Thymus (tissue), 11 donors: ENCODE data around the gene MYL10. TPM values are rescaled to one million over a fixed set of nuclear protein-coding genes. Genes with fewer than 3 reads are reported as not detected.

Experiments used
- DNase-seq, 9 donors: peaks; one replicate each; pipeline ENCODE4 v3.0.0-alpha.2; 2013; ENCODE audit warnings: low spot score in 9 of 9, low read depth in 6 of 9, missing footprints in 1 of 9
- H3K27ac ChIP-seq, 2 donors: one replicate each; pipeline ENCODE4 v1.5.1; 2013; ENCODE audit warnings: control low read depth in 1 of 2, low read depth in 1 of 2, low read length in 1 of 2, mild to moderate bottlenecking in 1 of 2, moderate library complexity in 1 of 2
- H3K27me3 ChIP-seq, 2 donors: one replicate each; pipeline ENCODE4 v1.5.1; 2013; ENCODE audit warnings: low read length in 1 of 2; ENCODE audit not compliant: control insufficient read depth in 2 of 2, insufficient read depth in 1 of 2
- H3K36me3 ChIP-seq, 2 donors: one replicate each; pipeline ENCODE4 v1.5.1; 2013; ENCODE audit warnings: low read length in 1 of 2, mild to moderate bottlenecking in 1 of 2, moderate library complexity in 1 of 2; ENCODE audit not compliant: control insufficient read depth in 2 of 2, insufficient read depth in 2 of 2
- H3K4me1 ChIP-seq, 2 donors: one replicate each; pipeline ENCODE4 v1.5.1; 2013; ENCODE audit warnings: low read length in 2 of 2; ENCODE audit not compliant: control insufficient read depth in 2 of 2, insufficient read depth in 2 of 2
- H3K4me3 ChIP-seq, 2 donors: one replicate each; pipeline ENCODE4 v1.5.1; 2013; ENCODE audit warnings: low read length in 2 of 2, control low read depth in 1 of 2, mild to moderate bottlenecking in 1 of 2
- H3K9me3 ChIP-seq, 2 donors: one replicate each; pipeline ENCODE4 v1.5.1; 2013; ENCODE audit warnings: low read length in 1 of 2, mild to moderate bottlenecking in 1 of 2; ENCODE audit not compliant: control insufficient read depth in 2 of 2, insufficient read depth in 1 of 2
- WGBS: extraction: QIAGEN DNeasy Blood & Tissue Kit; methylation state at CpG from one replicate; pipeline ENCODE4 v1.1.7; 2013; 5-methylcytosine and 5-hydroxymethylcytosine counted together
- polyA plus RNA-seq: library from polyadenylated mRNA; stranded (reverse); fragments of 200-250 nt; gene quantifications from one replicate; pipeline ENCODE4 v1.2.3, GENCODE V29; 2013
- total RNA-seq: library from RNA; stranded (reverse); fragments of 120-200 nt; gene quantifications from one replicate; pipeline ENCODE4 v1.2.4, GENCODE V29; 2013
- donor health status: healthy.

MYL10 gene
- total and polyA plus RNA-seq, 2 donors = 0.32 TPM; not detected in 1

DNA sequence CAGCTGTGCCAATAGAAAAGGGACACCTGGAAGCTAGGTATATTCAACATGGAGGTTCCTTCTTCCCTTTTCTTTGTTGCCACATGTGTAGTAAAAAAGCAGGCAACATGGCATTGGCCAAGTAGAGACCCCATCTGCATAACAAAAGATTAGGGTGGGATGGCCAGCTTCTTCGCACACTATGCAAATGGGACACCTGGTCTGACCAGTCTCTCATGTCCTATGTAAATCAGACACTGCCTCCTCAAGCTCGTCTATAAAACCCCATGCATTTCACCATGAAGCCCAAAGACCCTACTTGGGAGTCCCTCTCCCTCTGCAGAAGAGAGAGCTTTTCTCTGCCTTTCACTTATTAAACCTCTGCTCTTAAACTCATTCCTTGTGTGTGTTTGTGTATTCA is 53.9 kb downstream of the MYL10 start:
- DNase-seq = no peak
- H3K4me1 ChIP-seq = no peaks in the 10 kb centered on the region
- H3K27me3 ChIP-seq = no peaks in the 10 kb centered on the region

DNA sequence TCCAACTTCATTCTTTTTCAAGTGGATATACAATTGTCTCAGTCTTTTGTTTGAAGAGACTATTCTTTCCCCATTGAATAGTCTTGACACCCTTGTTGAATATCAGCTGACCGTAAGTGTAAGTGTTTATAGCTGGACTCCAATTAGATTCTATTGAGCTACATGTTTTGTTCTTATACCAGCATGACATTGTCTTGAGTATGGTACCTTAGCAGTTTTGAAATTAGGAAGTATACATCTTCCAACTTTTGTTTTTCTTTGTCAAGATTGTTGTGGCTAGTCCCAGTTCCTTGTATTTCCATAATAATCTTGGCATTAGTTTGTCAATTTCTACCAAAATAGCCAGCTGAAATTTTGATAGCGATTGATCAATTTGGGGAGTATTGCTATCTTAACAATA is 56.9 kb downstream of the MYL10 start:
- Histone ChIP-seq H3K9me3 (no peaks in the 10 kb centered on the region), H3K4me3 (no peak overlapping the region), H3K4me1 (no peaks in the 10 kb centered on the region), H3K36me3 (no peaks in the 10 kb centered on the region), H3K27me3 (no peaks in the 10 kb centered on the region), H3K27ac (no peak overlapping the region)
- 97% methylated on average over 2 of the region's 2 CpGs for WGBS
- DNase-seq = no peak

More for the DNA sequence above, 53.9 kb downstream of the MYL10 start:
- 89% methylated on average over 2 of the region's 2 CpGs for WGBS
- Histone ChIP-seq H3K4me3 (no peak overlapping the region), H3K9me3 (no peaks in the 10 kb centered on the region), H3K27ac (no peak overlapping the region), H3K36me3 (no peaks in the 10 kb centered on the region)

DNA sequence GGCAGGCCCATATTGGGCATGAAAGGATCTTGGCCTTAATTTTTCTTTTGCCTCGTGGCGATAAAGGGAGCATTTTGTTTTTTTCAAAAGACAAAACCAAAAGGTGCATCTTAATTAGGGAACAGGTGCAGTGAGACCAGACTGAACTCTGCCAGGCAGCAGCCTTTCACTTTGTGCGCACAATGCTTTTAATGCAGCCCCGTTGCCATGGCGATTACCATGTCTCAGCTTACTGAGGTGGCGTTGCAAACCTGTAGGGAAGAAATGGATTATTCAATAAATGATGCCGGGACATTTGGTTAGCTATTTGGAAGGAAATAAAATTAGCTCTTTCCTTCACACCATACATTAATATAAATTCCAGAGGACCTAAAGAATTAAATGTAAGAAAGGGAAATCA is 61.9 kb downstream of the MYL10 start:
- peak in 1 of 9 donors; percentile 19 for DNase-seq
- H3K27ac ChIP-seq = no peak overlapping the region
- H3K27me3 ChIP-seq = no peaks in the 10 kb centered on the region
- H3K4me1 ChIP-seq = peaks cover 0 to 8% of the 10 kb centered on the region in 2 donors
- 83% methylated on average over 7 of the region's 7 CpGs for WGBS
- H3K4me3 ChIP-seq = no peak overlapping the region
- no peaks in the 10 kb centered on the region for H3K9me3 ChIP-seq
- H3K36me3 ChIP-seq = no peaks in the 10 kb centered on the region

GRCh38 chr7:101565601-101566209 is 63.4 kb downstream of the MYL10 start:
- peaks cover 0 to 8% of the 10 kb centered on the region in 2 donors for H3K4me1 ChIP-seq
- WGBS = 82% methylated on average over 8 of the region's 8 CpGs
- no peaks in the 10 kb centered on the region for H3K27me3 ChIP-seq
- H3K4me3 ChIP-seq = no peak overlapping the region
- no peaks in the 10 kb centered on the region for H3K9me3 ChIP-seq
- H3K27ac ChIP-seq = no peak overlapping the region
- no peaks in the 10 kb centered on the region for H3K36me3 ChIP-seq
- DNase-seq = no peak

- Histone ChIP-seq H3K27me3 (no peaks in the 10 kb centered on the region), H3K27ac (no peak overlapping the region), H3K36me3 (no peaks in the 10 kb centered on the region), H3K9me3 (no peaks in the 10 kb centered on the region), H3K4me3 (no peak overlapping the region), H3K4me1 (peaks cover 0 to 8% of the 10 kb centered on the region in 2 donors)
- no peak for DNase-seq
- 69% methylated on average over 16 of the region's 16 CpGs for WGBS
Observed at GRCh38 chr7:101564778-101565211, 64.3 kb downstream of the MYL10 start.

GRCh38 chr7:101563943-101564777 is 64.9 kb downstream of the MYL10 start:
- no peak overlapping the region for H3K4me3 ChIP-seq
- H3K9me3 ChIP-seq = no peaks in the 10 kb centered on the region
- no peak for DNase-seq
- H3K36me3 ChIP-seq = no peaks in the 10 kb centered on the region
- H3K27me3 ChIP-seq = no peaks in the 10 kb centered on the region
- H3K27ac ChIP-seq = no peak overlapping the region
- 73% methylated on average over 23 of the region's 23 CpGs for WGBS
- H3K4me1 ChIP-seq = peaks cover 0 to 8% of the 10 kb centered on the region in 2 donors

Other genes starting within 250 kb of the MYL10 start
- gene CUX1, start 188.3 kb upstream of the MYL10 start, total RNA-seq = 35.0 TPM
- gene CUX1, start 188.3 kb upstream of the MYL10 start, polyA plus RNA-seq = 27.8 TPM